Transverse colon (tissue), 4 donors: ENCODE results near the gene CYTH3.

Source experiments
- CTCF ChIP-seq, 5 experiments: fragments of 200-600 bp in 3 of 5; fragments of 450-650 bp in 2 of 5; sonication (generic) in 3 of 5; IDR thresholded peaks; 1 replicate in 2 of 5; 2 replicates in 3 of 5; pipeline ENCODE4 v1.5.1; 2016 to 2017; ENCODE audit warnings: antibody characterized with exemption in 5 of 5, inconsistent platforms in 3 of 5, mild to moderate bottlenecking in 2 of 5, moderate library complexity in 1 of 5
- EP300 ChIP-seq: sonication (generic); formaldehyde crosslinking; IDR thresholded peaks from one replicate; pipeline ENCODE4 v1.6.1; 2017; ENCODE audit warnings: antibody characterized with exemption, low read depth
- POLR2A ChIP-seq: fragments of 450-650 bp; IDR thresholded peaks from one replicate; pipeline ENCODE4 v1.6.1; 2016; ENCODE audit warnings: antibody characterized with exemption, mild to moderate bottlenecking, moderate library complexity
- POLR2AphosphoS5 ChIP-seq, 3 donors: sonication (generic); formaldehyde crosslinking; IDR thresholded peaks; one replicate each; pipeline ENCODE4 v1.6.1; 2016; ENCODE audit warnings: antibody characterized with exemption in 3 of 3

DNA sequence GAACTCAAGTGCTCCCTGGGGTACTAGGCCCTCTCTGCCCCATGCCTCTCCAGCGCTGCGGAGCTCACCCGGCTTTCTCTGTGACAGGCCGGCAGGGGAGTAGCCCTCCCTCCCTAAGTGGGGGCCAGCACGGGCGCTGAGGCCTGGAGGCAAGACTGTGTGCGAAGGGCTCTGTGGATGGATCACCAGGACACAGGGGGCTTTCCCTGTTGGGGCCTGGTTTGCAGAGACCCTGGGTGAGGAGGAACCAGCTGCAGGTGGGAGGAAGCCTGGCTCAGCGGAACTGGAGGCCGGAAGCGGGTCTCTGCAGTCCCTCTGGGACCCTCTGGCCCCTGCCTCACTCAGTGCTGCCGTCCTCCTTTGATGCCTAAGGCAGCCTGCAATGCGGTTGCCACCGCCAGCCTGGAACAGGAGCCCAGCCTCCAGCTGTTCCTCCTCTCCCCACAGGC lies 106.0 kb downstream of the CYTH3 start:
- TF ChIP-seq POLR2AphosphoS5 (IDR thresholded peaks at IDR 0.05) (no peak), POLR2A (no peak), CTCF (IDR thresholded peaks at IDR 0.05) (no peak), EP300 (no peak)
